Stimulated activated naive CD8-positive, alpha-beta T cell treated with anti-CD3 and anti-CD28 coated beads, Interleukin-15, amount 100 ng/mL, for 72 hours (primary cell): ENCODE measurements around the gene CAMKMT.

Experiments used
- ATAC-seq: fragments of 150-1000 bp; cut with Tn5 transposase; 2 replicates; pipeline ENCODE4 v1.10.0; 2021; ENCODE audit warnings: mild to moderate bottlenecking, moderate library complexity
- DNase-seq, 2 donors: peaks; one replicate each; pipeline ENCODE4 v3.0.0; 2021 to 2022
- H3K27ac Mint-ChIP-seq, 2 donors: one replicate each; pipeline ENCODE4 v1.8.0; 2022; ENCODE audit warnings: mild to moderate bottlenecking in 2 of 2, mixed read lengths in 2 of 2, moderate library complexity in 2 of 2
- H3K27me3 Mint-ChIP-seq: one replicate; pipeline ENCODE4 v1.8.0; 2022; ENCODE audit warnings: mixed read lengths
- H3K4me1 Mint-ChIP-seq: one replicate; pipeline ENCODE4 v1.8.0; 2022; ENCODE audit warnings: mild to moderate bottlenecking, mixed read lengths
- H3K4me3 Mint-ChIP-seq, 2 donors: one replicate each; pipeline ENCODE4 v1.8.0; 2022; ENCODE audit warnings: mild to moderate bottlenecking in 2 of 2, mixed read lengths in 2 of 2, moderate library complexity in 1 of 2
- H3K9me3 Mint-ChIP-seq, 2 donors: one replicate each; pipeline ENCODE4 v1.8.0; 2022; ENCODE audit warnings: mixed read lengths in 2 of 2

CAMKMT gene

GRCh38 chr2:44766777-44767176 lies 405.0 kb downstream of the CAMKMT start:
- Mint-ChIP-seq H3K27me3 (no peaks in the 10 kb centered on the region), H3K4me1 (no peaks in the 10 kb centered on the region), H3K27ac (no peak overlapping the region), H3K4me3 (no peak overlapping the region), H3K9me3 (no peaks in the 10 kb centered on the region)
- no peak for DNase-seq
- ATAC-seq, result no peak

DNA sequence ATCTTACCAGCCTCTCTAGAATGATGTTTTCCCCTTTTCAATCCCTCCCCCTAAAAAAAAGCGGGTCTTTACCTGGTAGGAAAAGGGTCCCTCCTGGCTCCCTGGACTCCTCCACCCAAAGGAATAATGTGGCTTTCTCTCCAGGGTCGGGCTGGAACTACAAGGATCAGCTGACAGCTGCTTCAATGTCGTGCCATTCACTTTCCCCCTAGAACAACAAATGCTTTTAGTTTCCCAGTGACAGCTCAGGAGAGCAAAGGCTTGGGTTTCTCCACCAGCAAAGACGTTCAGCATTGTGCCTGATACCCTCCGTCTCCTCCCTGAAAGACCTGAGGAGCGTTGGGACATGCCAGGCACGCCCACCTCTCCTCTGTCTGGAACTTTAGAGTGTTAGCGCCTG lies 405.9 kb downstream of the CAMKMT start:
- Mint-ChIP-seq H3K27ac (peak overlapping the region in 1 of 2 donors; percentile 60), H3K27me3 (no peaks in the 10 kb centered on the region), H3K9me3 (no peaks in the 10 kb centered on the region), H3K4me1 (no peaks in the 10 kb centered on the region), H3K4me3 (no peak overlapping the region)
- ATAC-seq (no peak), DNase-seq (no peak)

- Mint-ChIP-seq H3K4me3 (no peak overlapping the region), H3K4me1 (no peaks in the 10 kb centered on the region), H3K9me3 (no peaks in the 10 kb centered on the region), H3K27ac (no peak overlapping the region), H3K27me3 (no peaks in the 10 kb centered on the region)
- ATAC-seq (no peak), DNase-seq (no peak)
Measured at GRCh38 chr2:44768438-44769236, 406.9 kb downstream of the CAMKMT start.

DNA sequence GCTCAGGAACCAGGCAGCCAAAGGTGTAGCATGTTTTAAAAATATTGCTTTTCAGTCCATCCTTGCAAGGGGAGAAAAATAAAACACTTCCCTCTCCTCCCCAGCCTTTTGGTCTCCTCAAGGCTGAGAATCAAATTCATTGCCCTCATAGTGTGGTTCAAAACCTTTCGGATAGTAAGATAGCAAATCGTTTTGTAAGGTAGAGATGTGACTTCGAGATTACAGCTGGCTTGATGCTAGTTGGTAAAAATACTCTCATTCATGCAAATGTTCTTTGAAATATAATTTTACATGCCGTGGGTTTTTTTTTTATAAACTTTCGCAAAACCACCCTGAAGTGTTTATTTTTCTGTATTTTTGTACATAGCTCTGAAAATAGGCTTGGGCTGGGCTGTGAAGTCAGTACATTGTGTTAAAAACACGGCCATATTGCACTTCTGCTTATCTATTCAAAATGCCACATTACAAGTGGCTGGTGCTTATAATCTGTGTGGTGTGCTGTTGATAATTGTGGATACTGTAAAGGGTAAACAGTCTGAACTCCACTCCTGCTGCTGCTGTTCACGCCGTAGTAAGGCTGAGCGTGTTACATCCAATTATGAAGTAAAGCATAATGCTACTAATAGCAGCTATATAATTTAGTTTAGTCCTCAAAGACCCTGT lies 407.7 kb downstream of the CAMKMT start:
- ATAC-seq, result no peak
- H3K4me1 Mint-ChIP-seq, result no peaks in the 10 kb centered on the region
- no peaks in the 10 kb centered on the region for H3K9me3 Mint-ChIP-seq
- no peak overlapping the region for H3K27ac Mint-ChIP-seq
- no peaks in the 10 kb centered on the region for H3K27me3 Mint-ChIP-seq
- H3K4me3 Mint-ChIP-seq, result no peak overlapping the region
- no peak for DNase-seq

- no peak for ATAC-seq
- Mint-ChIP-seq H3K4me3 (no peak overlapping the region), H3K4me1 (no peaks in the 10 kb centered on the region), H3K9me3 (no peaks in the 10 kb centered on the region), H3K27me3 (no peaks in the 10 kb centered on the region), H3K27ac (no peak overlapping the region)
- no peak for DNase-seq
Measured at GRCh38 chr2:44770221-44771195, 408.8 kb downstream of the CAMKMT start.

GRCh38 chr2:44771522-44771921 lies 409.8 kb downstream of the CAMKMT start:
- Mint-ChIP-seq H3K9me3 (no peaks in the 10 kb centered on the region), H3K27me3 (no peaks in the 10 kb centered on the region), H3K4me3 (no peak overlapping the region), H3K4me1 (no peaks in the 10 kb centered on the region), H3K27ac (peak overlapping the region in 1 of 2 donors; percentile 19)
- DNase-seq, result no peak
- no peak for ATAC-seq

- H3K4me3 Mint-ChIP-seq, result no peak overlapping the region
Measured at GRCh38 chr2:44772131-44772530, 410.4 kb downstream of the CAMKMT start.

DNA sequence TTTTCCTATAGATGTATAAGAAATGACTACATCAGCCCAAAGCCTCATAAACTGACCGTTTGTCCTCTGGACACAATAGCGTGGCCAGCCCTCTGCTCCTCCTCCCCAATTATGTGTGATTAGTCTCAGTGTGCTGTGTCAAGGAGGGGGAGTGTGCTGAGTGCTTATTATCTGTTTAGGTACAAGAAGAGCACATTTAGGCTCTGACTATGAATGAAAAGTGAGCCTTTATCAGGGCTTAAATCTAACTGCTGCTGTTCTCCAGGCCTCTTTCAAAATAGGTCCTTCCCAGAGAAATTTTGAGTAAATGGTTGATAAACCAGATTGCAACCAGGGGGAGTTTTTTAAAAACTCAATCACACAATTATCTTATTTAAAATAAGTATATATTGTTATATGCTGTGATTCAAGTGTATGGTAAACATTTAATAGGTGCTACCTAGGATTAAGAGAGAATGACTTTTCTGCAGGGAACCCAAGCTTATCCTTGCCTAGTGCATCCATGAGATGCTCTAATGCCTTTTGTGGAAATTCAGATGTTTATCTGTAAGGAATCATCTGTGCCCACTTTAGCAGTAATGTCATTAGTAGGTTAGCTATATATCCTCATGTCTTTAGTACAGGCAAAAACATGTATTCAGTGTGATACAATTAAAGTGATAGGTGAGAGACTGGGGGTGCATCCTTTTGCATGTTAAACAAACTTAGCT lies 411.1 kb downstream of the CAMKMT start:
- no peak for ATAC-seq
- no peak overlapping the region for H3K27ac Mint-ChIP-seq
- no peaks in the 10 kb centered on the region for H3K9me3 Mint-ChIP-seq
- H3K27me3 Mint-ChIP-seq, result no peaks in the 10 kb centered on the region
- no peak overlapping the region for H3K4me3 Mint-ChIP-seq
- no peaks in the 10 kb centered on the region for H3K4me1 Mint-ChIP-seq
- DNase-seq, result no peak

More at GRCh38 chr2:44772131-44772530, 410.4 kb downstream of the CAMKMT start:
- no peak for DNase-seq
- H3K27ac Mint-ChIP-seq, result no peak overlapping the region
- H3K4me1 Mint-ChIP-seq, result no peaks in the 10 kb centered on the region
- ATAC-seq, result no peak
- no peaks in the 10 kb centered on the region for H3K27me3 Mint-ChIP-seq
- no peaks in the 10 kb centered on the region for H3K9me3 Mint-ChIP-seq

GRCh38 chr2:44774826-44775492 lies 413.2 kb downstream of the CAMKMT start:
- H3K4me3 Mint-ChIP-seq, result no peak overlapping the region
- no peaks in the 10 kb centered on the region for H3K9me3 Mint-ChIP-seq
- no peaks in the 10 kb centered on the region for H3K27me3 Mint-ChIP-seq
- DNase-seq (no peak), ATAC-seq (no peak)
- H3K4me1 Mint-ChIP-seq, result peaks cover 5% of the 10 kb centered on the region
- H3K27ac Mint-ChIP-seq, result no peak overlapping the region

GRCh38 chr2:44777036-44777435 lies 415.3 kb downstream of the CAMKMT start:
- Mint-ChIP-seq H3K4me1 (peaks cover 5% of the 10 kb centered on the region), H3K27me3 (no peaks in the 10 kb centered on the region), H3K9me3 (no peaks in the 10 kb centered on the region), H3K4me3 (no peak overlapping the region), H3K27ac (no peak overlapping the region)
- ATAC-seq (no peak), DNase-seq (no peak)

DNA sequence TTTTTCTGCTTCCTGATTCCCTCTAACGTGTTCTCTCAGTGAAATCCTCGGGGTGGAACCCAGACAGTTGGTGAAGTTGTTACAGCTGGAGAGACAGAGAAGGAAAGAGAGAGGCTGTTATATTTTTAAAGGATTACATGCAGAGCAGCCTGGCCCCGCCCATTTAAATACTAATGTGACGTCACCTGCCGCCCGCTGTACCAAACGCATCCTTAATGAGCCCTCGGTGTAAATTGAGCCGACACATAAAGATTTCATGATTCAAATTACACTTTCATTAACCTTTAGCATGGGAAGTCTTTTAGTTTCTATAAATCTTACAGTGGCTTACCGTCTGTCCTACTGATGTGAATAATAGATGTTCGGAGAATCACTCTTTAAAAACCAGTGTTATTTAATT lies 415.8 kb downstream of the CAMKMT start:
- H3K9me3 Mint-ChIP-seq, result no peaks in the 10 kb centered on the region
- no peak for DNase-seq
- H3K27ac Mint-ChIP-seq, result no peak overlapping the region
- peaks cover 5% of the 10 kb centered on the region for H3K4me1 Mint-ChIP-seq
- ATAC-seq, result no peak
- no peak overlapping the region for H3K4me3 Mint-ChIP-seq
- no peaks in the 10 kb centered on the region for H3K27me3 Mint-ChIP-seq

GRCh38 chr2:44778221-44778654 lies 416.5 kb downstream of the CAMKMT start:
- Mint-ChIP-seq H3K9me3 (no peaks in the 10 kb centered on the region), H3K4me1 (peaks cover 5% of the 10 kb centered on the region), H3K4me3 (no peak overlapping the region), H3K27ac (no peak overlapping the region), H3K27me3 (no peaks in the 10 kb centered on the region)
- ATAC-seq (no peak), DNase-seq (no peak)

DNA sequence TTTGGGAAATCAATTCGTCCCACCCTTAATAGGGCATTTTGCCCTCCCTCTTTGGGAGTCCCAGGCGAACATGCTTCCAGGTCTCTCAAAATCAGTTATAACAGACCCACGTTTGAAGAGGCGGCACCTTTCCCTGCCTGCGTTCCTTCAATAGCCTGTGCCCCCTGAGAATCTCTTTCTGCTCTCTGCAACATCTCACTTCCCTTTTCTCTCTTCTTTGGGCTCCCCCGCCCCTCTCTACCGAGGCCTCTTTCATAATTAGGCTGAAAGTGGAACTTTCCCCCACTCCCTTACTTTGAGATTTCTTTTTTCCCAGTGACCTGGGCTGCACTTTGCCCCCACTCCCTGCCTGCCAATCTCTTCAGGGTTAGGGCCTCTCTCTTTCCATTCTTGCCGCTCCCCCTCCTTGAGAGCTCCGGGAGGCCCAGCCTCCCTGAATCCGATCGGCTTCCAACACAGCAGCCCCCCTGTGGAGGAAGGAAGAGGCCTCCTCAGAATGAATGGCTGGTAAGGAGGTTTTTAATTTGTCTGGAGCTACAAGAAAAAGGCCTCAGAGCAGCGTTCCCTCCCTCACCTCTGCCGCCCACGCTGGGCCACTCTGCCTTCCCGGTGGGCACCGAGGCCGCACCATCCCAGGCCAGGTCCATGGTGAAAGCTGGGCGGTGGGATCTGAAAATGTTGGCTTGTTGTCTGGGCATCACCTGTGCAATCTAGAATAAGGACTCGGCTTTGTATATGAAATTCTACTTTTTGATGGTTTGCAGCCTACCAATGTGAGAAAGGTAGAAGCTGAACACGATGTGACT lies 417.1 kb downstream of the CAMKMT start:
- Mint-ChIP-seq H3K9me3 (no peaks in the 10 kb centered on the region), H3K4me1 (peaks cover 5% of the 10 kb centered on the region), H3K27ac (peak overlapping the region in 1 of 2 donors; percentile 25), H3K27me3 (no peaks in the 10 kb centered on the region), H3K4me3 (no peak overlapping the region)
- no peak for DNase-seq
- ATAC-seq, result no peak

DNA sequence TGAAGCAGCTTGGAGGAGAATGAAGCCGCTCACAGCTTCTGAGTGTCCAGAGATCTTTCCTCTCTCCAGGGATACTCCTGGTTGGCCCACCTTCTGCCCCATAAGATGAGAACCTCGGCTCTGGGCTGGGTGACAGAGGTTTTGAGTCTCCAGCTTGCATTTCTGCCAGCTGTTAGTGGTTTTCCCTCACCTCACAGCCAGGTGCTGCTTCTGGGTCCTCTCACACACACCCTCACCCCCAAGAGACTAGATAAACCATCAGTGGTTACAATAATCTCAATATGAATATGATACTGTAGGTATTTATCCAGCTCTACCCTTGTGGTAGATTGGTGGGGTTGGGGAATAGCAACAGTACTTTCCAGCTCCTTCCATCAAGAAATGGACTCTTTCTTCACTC lies 418.0 kb downstream of the CAMKMT start:
- Mint-ChIP-seq H3K27ac (no peak overlapping the region), H3K4me3 (no peak overlapping the region), H3K9me3 (no peaks in the 10 kb centered on the region), H3K4me1 (peaks cover 5% of the 10 kb centered on the region), H3K27me3 (no peaks in the 10 kb centered on the region)
- ATAC-seq (no peak), DNase-seq (no peak)
